ENCODE measurements around the gene KAT7. TPM values are rescaled to one million over a fixed set of nuclear protein-coding genes. Genes with fewer than 3 reads are reported as not detected.

KAT7 gene
- total RNA-seq, 1 donor from 2014 or later, result 93.5 TPM

DNA sequence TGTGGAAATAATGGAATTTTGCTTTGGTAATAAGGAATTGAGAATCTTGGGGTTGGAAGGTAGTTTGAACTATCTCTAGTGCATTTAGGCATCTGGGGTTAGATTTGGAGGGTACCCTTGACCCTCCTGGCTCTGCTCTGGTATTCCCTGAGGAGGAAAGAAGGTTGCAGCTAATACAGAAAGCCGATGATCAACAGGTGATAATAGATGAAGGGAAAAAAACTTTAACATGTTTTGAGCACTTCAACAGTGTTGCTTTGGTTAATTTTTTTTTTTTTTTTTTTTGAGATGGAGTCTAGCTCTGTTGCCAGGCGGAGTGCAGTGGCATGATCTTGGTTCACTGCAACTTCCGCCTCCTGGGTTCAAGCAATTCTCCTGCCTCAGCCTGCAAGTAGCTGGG is 4.8 kb downstream of the KAT7 start:
- H3K4me1 Mint-ChIP-seq, result peaks cover 20% of the 10 kb centered on the region
- no peak overlapping the region for H3K27ac Mint-ChIP-seq (ENCODE audit: unreplicated experiment)
- H3K9me3 Mint-ChIP-seq, result no peaks in the 10 kb centered on the region
- TF ChIP-seq, protein P1, sequence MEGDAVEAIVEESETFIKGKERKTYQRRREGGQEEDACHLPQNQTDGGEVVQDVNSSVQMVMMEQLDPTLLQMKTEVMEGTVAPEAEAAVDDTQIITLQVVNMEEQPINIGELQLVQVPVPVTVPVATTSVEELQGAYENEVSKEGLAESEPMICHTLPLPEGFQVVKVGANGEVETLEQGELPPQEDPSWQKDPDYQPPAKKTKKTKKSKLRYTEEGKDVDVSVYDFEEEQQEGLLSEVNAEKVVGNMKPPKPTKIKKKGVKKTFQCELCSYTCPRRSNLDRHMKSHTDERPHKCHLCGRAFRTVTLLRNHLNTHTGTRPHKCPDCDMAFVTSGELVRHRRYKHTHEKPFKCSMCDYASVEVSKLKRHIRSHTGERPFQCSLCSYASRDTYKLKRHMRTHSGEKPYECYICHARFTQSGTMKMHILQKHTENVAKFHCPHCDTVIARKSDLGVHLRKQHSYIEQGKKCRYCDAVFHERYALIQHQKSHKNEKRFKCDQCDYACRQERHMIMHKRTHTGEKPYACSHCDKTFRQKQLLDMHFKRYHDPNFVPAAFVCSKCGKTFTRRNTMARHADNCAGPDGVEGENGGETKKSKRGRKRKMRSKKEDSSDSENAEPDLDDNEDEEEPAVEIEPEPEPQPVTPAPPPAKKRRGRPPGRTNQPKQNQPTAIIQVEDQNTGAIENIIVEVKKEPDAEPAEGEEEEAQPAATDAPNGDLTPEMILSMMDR (conservative IDR thresholded peaks at IDR 0.05), result no peak
- DNase-seq (ENCODE audit: low read depth, low spot score), result no peak
- no peaks in the 10 kb centered on the region for H3K27me3 Mint-ChIP-seq (ENCODE audit: low read depth)
- peak overlapping the region; percentile 19 for H3K4me3 Mint-ChIP-seq
- H3K36me3 Mint-ChIP-seq (ENCODE audit: low read depth), result peaks cover 4% of the 10 kb centered on the region

DNA sequence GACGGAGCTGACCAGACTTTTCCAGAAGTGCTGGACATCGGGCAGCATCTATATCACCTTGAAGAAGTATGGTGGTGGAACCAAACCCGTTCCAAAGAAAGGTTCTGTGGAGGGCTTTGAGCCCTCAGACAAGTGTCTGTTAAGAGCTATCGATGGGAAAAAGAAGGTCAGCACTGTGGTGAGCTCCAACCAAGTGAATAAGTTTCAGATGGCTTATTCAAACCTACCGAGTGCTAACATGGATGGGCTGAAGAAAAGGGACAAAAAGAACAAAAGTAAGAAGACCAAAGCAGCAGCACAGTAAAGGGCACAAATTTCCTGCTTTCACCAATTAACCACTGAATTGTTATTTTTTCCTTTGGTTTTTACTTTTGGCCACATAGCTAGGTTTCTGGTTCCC is 6.9 kb downstream of the KAT7 start:
- Mint-ChIP-seq H3K27ac (ENCODE audit: unreplicated experiment) (no peak overlapping the region), H3K9me3 (no peaks in the 10 kb centered on the region), H3K4me3 (no peak overlapping the region), H3K36me3 (ENCODE audit: low read depth) (peaks cover 7% of the 10 kb centered on the region), H3K27me3 (ENCODE audit: low read depth) (no peaks in the 10 kb centered on the region), H3K4me1 (peaks cover 4% of the 10 kb centered on the region)
- no peak for DNase-seq (ENCODE audit: low read depth, low spot score)
- TF ChIP-seq, protein P1 (conservative IDR thresholded peaks at IDR 0.05), result no peak

DNA sequence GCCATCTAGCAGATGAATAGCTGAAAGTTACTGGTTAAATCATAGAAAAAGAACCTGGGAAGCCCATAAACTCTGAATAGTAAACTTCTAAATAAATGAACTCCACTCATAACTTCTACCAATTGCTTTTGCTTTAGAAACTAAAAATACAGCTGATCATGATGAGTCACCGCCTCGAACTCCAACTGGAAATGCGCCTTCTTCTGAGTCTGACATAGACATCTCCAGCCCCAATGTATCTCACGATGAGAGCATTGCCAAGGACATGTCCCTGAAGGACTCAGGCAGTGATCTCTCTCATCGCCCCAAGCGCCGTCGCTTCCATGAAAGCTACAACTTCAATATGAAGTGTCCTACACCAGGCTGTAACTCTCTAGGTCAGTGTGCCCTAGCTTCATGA is 9.7 kb downstream of the KAT7 start:
- no peak overlapping the region for H3K4me3 Mint-ChIP-seq
- H3K36me3 Mint-ChIP-seq (ENCODE audit: low read depth), result peaks cover 15% of the 10 kb centered on the region
- H3K27ac Mint-ChIP-seq (ENCODE audit: unreplicated experiment), result no peak overlapping the region
- H3K4me1 Mint-ChIP-seq, result no peaks in the 10 kb centered on the region
- no peaks in the 10 kb centered on the region for H3K27me3 Mint-ChIP-seq (ENCODE audit: low read depth)
- no peak for DNase-seq (ENCODE audit: low read depth, low spot score)
- TF ChIP-seq, protein P1 (conservative IDR thresholded peaks at IDR 0.05), result no peak
- no peaks in the 10 kb centered on the region for H3K9me3 Mint-ChIP-seq

DNA sequence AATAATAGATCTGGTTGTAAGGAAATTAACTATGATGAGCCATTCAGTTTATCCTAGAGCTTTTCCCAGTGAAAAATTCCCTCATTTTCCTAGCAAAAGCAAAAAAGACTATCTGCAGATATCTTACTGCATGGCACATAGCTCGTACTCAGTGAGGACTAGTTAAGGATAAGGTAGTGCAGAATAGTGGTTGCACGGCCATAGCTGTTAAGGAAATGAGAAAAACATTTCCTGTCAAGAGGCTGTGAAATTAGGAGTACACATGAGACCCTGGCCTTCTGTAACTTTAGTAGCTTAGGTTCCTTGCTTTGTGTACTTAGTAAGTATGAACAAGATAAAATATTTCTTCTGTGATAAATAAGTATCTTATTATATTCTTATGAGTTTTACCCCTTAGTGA is 10.3 kb downstream of the KAT7 start:
- DNase-seq (ENCODE audit: low read depth, low spot score), result no peak
- H3K4me1 Mint-ChIP-seq, result no peaks in the 10 kb centered on the region
- H3K9me3 Mint-ChIP-seq, result no peaks in the 10 kb centered on the region
- no peak overlapping the region for H3K4me3 Mint-ChIP-seq
- H3K27me3 Mint-ChIP-seq (ENCODE audit: low read depth), result no peaks in the 10 kb centered on the region
- no peak overlapping the region for H3K27ac Mint-ChIP-seq (ENCODE audit: unreplicated experiment)
- H3K36me3 Mint-ChIP-seq (ENCODE audit: low read depth), result peaks cover 15% of the 10 kb centered on the region
- TF ChIP-seq, protein P1 (conservative IDR thresholded peaks at IDR 0.05), result no peak

DNA sequence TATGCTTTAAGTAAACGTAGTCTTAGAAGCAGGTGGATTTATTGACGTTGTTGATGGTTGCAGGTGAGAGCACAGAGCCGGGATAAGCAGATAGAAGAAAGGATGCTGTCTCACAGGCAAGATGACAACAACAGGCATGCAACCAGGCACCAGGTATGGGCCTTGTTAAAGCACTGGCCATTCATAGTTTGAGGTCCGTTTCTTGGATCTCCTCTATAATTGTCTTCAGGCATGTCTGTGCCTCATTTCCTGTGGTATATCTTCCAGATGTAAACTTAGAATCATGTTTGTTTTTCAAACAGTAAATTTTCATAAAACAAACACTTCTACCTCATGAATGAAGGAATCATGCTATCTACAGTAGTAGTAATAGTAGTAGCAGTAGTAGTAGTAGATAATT is 20.6 kb downstream of the KAT7 start:
- no peaks in the 10 kb centered on the region for H3K27me3 Mint-ChIP-seq (ENCODE audit: low read depth)
- H3K4me1 Mint-ChIP-seq, result peaks cover 7% of the 10 kb centered on the region
- TF ChIP-seq, protein P1 (conservative IDR thresholded peaks at IDR 0.05), result no peak
- DNase-seq (ENCODE audit: low read depth, low spot score), result no peak
- H3K36me3 Mint-ChIP-seq (ENCODE audit: low read depth), result peaks cover 9% of the 10 kb centered on the region
- no peaks in the 10 kb centered on the region for H3K9me3 Mint-ChIP-seq
- no peak overlapping the region for H3K27ac Mint-ChIP-seq (ENCODE audit: unreplicated experiment)
- H3K4me3 Mint-ChIP-seq, result no peak overlapping the region
